Panc1 (cell line): ENCODE data around the gene DNAH7. TPM values are rescaled to one million over a fixed set of nuclear protein-coding genes. Genes with fewer than 3 reads are reported as not detected.

Source experiments
- ATAC-seq: fragments of 200-7000 bp; cut with Tn5 transposase; 2 replicates; pipeline ENCODE4 v1.9.1; 2020; ENCODE audit warnings: mild to moderate bottlenecking, moderate library complexity
- BruUV-seq: library from RNA; stranded (reverse); fragments of 400-500 nt; replicated peaks from 2 replicates; lab custom pipeline; 2021; lab: Mats Ljungman, UMichigan
- CTCF ChIA-PET: fragments of 300-600 bp; sonication (Branson Sonifier 250); formaldehyde crosslinking; loops from one replicate; lab custom pipeline; 2022; ENCODE audit warnings: antibody characterized with exemption; lab: Charles Lee
- POLR2A ChIA-PET: fragments of 300-600 bp; sonication (Branson Sonifier 250); formaldehyde crosslinking; loops from one replicate; lab custom pipeline; 2022; ENCODE audit warnings: antibody characterized with exemption; lab: Charles Lee
- DNase-seq: peaks from one replicate; pipeline ENCODE4 v3.0.0-alpha.2; 2010; ENCODE audit warnings: low read depth, low spot score
- H3K27ac ChIP-seq: 2 replicates; pipeline ENCODE4 v1.5.1; 2011; ENCODE audit warnings: mild to moderate bottlenecking, low read length, inconsistent platforms
- H3K27me3 ChIP-seq: fragments of 200-500 bp; sonication (Bioruptor generic); 2 replicates; pipeline ENCODE4 v1.6.0; 2014; ENCODE audit warnings: low read length, inconsistent platforms; ENCODE audit not compliant: control insufficient read depth, insufficient read depth
- H3K36me3 ChIP-seq: fragments of 200-500 bp; sonication (Bioruptor generic); 2 replicates; pipeline ENCODE4 v1.5.1; 2014; ENCODE audit warnings: inconsistent platforms, mild to moderate bottlenecking, low read length, moderate library complexity; ENCODE audit not compliant: control insufficient read depth, insufficient read depth
- H3K4me1 ChIP-seq: 2 replicates; pipeline ENCODE4 v1.5.1; 2011; ENCODE audit warnings: inconsistent platforms, mild to moderate bottlenecking, low read length, moderate library complexity; ENCODE audit not compliant: control insufficient read depth, insufficient read depth
- H3K4me3 ChIP-seq, 2 experiments: 2 replicates each; pipeline ENCODE4 v1.5.1; 2011 to 2012; ENCODE audit warnings: low read depth in 2 of 2, low read length in 2 of 2, mild to moderate bottlenecking in 2 of 2, inconsistent platforms in 1 of 2, moderate library complexity in 1 of 2
- H3K9me3 ChIP-seq: fragments of 200-500 bp; sonication (Bioruptor generic); 2 replicates; pipeline ENCODE4 v1.5.1; 2014; ENCODE audit warnings: low read depth, mild to moderate bottlenecking, inconsistent platforms, low read length, moderate library complexity; ENCODE audit not compliant: control insufficient read depth, insufficient read depth
- CTCF ChIP-seq: fragments of 450-650 bp; IDR thresholded peaks from 2 replicates; pipeline ENCODE4 v1.5.1; 2017; ENCODE audit warnings: mild to moderate bottlenecking
- POLR2AphosphoS5 ChIP-seq: IDR thresholded peaks from 2 replicates; pipeline ENCODE4 v1.6.1; 2012; ENCODE audit warnings: mild to moderate bottlenecking, low read depth, low read length, moderate library complexity
- REST ChIP-seq, 2 experiments: IDR thresholded peaks; 2 replicates each; pipeline ENCODE4 v1.6.1; 2011 to 2012; ENCODE audit warnings: low read depth in 2 of 2, control low read depth in 1 of 2, low read length in 1 of 2, mild to moderate bottlenecking in 1 of 2, moderate library complexity in 1 of 2; ENCODE audit not compliant: insufficient read depth in 1 of 2
- SIN3A ChIP-seq: IDR thresholded peaks from 2 replicates; pipeline ENCODE4 v1.6.1; 2012; ENCODE audit warnings: low read depth, mild to moderate bottlenecking, low read length, moderate library complexity, borderline replicate concordance; ENCODE audit not compliant: insufficient read depth
- TCF7L2 ChIP-seq: IDR thresholded peaks from 2 replicates; pipeline ENCODE4 v1.6.1; 2011; ENCODE audit warnings: mild to moderate bottlenecking, low read depth, low read length, inconsistent platforms
- in situ Hi-C: cut with HindIII; loops from 2 replicates; pipeline ENCODE4 v1.10.0; 2016; ENCODE audit warnings: low sequenced_read_pairs, low pct_unique_long_range_greater_than_20kb
- intact Hi-C: fragments of 100-400 bp; cut with micrococcal nuclease; formaldehyde crosslinking; loops from one replicate; pipeline ENCODE4 v1.10.0; 2022; ENCODE audit not compliant: unreplicated experiment
- total RNA-seq: library from RNA; stranded (reverse); gene quantifications from one replicate; pipeline ENCODE4 v1.2.1, GENCODE V29; 2021; ENCODE audit not compliant: unreplicated experiment

DNAH7 gene
- total RNA-seq, 1 experiment from 2014 or later: 0.98 TPM

DNA sequence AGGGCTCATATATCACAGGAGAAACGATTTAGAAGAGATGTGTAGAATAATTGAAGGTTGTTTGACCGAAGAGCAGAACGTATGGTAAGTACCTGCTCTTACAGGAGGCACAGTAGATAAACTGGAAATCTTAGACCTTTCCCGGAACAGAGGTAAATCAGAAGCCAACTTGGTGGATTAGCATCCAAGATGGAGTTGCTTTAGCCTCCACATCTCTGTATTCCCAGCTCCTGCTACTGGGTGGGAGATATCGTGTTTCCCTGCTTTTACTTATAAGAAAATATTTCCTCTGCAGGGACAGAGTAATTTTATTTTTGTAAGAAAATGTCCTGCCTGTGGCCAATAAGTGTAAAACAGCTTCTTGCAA is 247.1 kb downstream of the DNAH7 start:
- H3K27me3 ChIP-seq: no peaks in the 10 kb centered on the region
- POLR2A ChIA-PET: no interaction called here
- in situ Hi-C loops: no loop called here

GRCh38 chr2:195820867-195821565 is 247.6 kb downstream of the DNAH7 start:
- H3K4me3 ChIP-seq: no peak overlapping the region
- in situ Hi-C loops (no loop called here), intact Hi-C loops (no loop called here)
- no peaks in the 10 kb centered on the region for H3K36me3 ChIP-seq
- H3K4me1 ChIP-seq: no peaks in the 10 kb centered on the region
- no peak for TF ChIP-seq REST (IDR thresholded peaks at IDR 0.05; ENCODE audit: insufficient read depth in 1 of 2, low read depth in 2 of 2, low read length in 1 of 2)
- no peak for TF ChIP-seq POLR2AphosphoS5
- TF ChIP-seq SIN3A: no peak
- TF ChIP-seq CTCF: no peak
- no peak for TF ChIP-seq TCF7L2
- no peak overlapping the region for H3K27ac ChIP-seq
- H3K27me3 ChIP-seq: no peaks in the 10 kb centered on the region
- DNase-seq: no peak
- ATAC-seq: no peak
- H3K9me3 ChIP-seq: no peaks in the 10 kb centered on the region
- POLR2A ChIA-PET: no interaction called here
- CTCF ChIA-PET: no interaction called here
- BruUV-seq: no TSS peak

More for the DNA sequence above, 247.1 kb downstream of the DNAH7 start:
- H3K4me3 ChIP-seq: no peak overlapping the region
- H3K36me3 ChIP-seq: no peaks in the 10 kb centered on the region
- DNase-seq (no peak), ATAC-seq (no peak)
- no TSS peak for BruUV-seq
- no peak for TF ChIP-seq REST (IDR thresholded peaks at IDR 0.05; ENCODE audit: insufficient read depth in 1 of 2, low read depth in 2 of 2, low read length in 1 of 2)
- no peak for TF ChIP-seq SIN3A
- no peak for TF ChIP-seq TCF7L2
- TF ChIP-seq POLR2AphosphoS5: no peak
- TF ChIP-seq CTCF: no peak
- no peaks in the 10 kb centered on the region for H3K9me3 ChIP-seq
- CTCF ChIA-PET: no interaction called here
- no peak overlapping the region for H3K27ac ChIP-seq
- no peaks in the 10 kb centered on the region for H3K4me1 ChIP-seq
- intact Hi-C loops: no loop called here
